Vagina (tissue), 2 donors: ENCODE measurements around the gene HLTF.

Experiments
- POLR2A ChIP-seq, 2 donors: fragments of 450-650 bp; IDR thresholded peaks; one replicate each; pipeline ENCODE4 v1.6.1; 2017; ENCODE audit warnings: antibody characterized with exemption in 2 of 2, mild to moderate bottlenecking in 2 of 2, moderate library complexity in 2 of 2
- POLR2AphosphoS5 ChIP-seq, 2 donors: sonication (generic); formaldehyde crosslinking; IDR thresholded peaks; one replicate each; pipeline ENCODE4 v1.9.0; 2017; ENCODE audit warnings: antibody characterized with exemption in 2 of 2, mild to moderate bottlenecking in 2 of 2, low read depth in 1 of 2; ENCODE audit not compliant: insufficient read depth in 1 of 2
- TF ChIP-seq, protein P1 (sequence below), 3 experiments: fragments of 450-650 bp in 2 of 3; fragments of 200-600 bp in 1 of 3; sonication (generic) in 1 of 3; IDR thresholded peaks; one replicate each; pipeline ENCODE4 v1.5.1; 2017 to 2019; ENCODE audit warnings: antibody characterized with exemption in 3 of 3, mild to moderate bottlenecking in 2 of 3, moderate library complexity in 2 of 3

DNA sequence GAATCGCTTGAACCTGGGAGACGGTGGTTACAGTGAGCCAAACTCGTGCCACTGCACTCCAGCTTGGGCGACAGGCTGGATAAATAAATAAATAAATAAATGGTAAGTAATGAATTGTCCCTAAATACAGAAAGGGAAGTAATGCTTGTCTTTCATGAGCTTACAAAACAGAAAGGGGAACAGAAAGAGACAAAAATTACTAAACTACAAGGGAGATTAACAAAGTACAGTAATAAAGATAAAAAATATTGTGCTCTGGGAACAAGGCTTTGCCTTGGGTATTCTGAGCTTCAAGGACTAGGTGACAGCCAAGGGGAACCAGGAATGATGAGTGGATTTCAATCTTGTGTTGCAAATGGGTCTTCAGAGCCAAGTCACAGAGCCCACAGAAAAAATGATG is 9.2 kb upstream of the HLTF start:
- TF ChIP-seq, protein P1, sequence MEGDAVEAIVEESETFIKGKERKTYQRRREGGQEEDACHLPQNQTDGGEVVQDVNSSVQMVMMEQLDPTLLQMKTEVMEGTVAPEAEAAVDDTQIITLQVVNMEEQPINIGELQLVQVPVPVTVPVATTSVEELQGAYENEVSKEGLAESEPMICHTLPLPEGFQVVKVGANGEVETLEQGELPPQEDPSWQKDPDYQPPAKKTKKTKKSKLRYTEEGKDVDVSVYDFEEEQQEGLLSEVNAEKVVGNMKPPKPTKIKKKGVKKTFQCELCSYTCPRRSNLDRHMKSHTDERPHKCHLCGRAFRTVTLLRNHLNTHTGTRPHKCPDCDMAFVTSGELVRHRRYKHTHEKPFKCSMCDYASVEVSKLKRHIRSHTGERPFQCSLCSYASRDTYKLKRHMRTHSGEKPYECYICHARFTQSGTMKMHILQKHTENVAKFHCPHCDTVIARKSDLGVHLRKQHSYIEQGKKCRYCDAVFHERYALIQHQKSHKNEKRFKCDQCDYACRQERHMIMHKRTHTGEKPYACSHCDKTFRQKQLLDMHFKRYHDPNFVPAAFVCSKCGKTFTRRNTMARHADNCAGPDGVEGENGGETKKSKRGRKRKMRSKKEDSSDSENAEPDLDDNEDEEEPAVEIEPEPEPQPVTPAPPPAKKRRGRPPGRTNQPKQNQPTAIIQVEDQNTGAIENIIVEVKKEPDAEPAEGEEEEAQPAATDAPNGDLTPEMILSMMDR (IDR thresholded peaks at IDR 0.05), result no peak
- TF ChIP-seq POLR2A (IDR thresholded peaks at IDR 0.05), result no peak
- TF ChIP-seq POLR2AphosphoS5 (IDR thresholded peaks at IDR 0.05; ENCODE audit: insufficient read depth in 1 of 2, low read depth in 1 of 2), result no peak
